SK-N-SH (cell line): Measurements from ENCODE around the gene CD3G. TPM values are rescaled to one million over a fixed set of nuclear protein-coding genes. Genes with fewer than 3 reads are reported as not detected.

Experiments
- CTCF ChIA-PET: fragments of 300-600, 350-600 bp; formaldehyde crosslinking; extraction: SDS; loops from one replicate; lab custom pipeline; 2021; lab: Yijun Ruan, JAX
- POLR2A ChIA-PET: fragments of 350-600 bp; sonication (Branson Sonifier 250); formaldehyde crosslinking; extraction: SDS; loops from one replicate; lab custom pipeline; 2020; ENCODE audit warnings: antibody characterized with exemption, inconsistent platforms; lab: Yijun Ruan, JAX
- DNase-seq: peaks from one replicate; pipeline ENCODE4 v3.0.0; 2012
- H2AFZ ChIP-seq: fragments of 200-600 bp; sonication (generic); 2 replicates; pipeline ENCODE4 v1.8.1; 2016; ENCODE audit warnings: antibody characterized with exemption, mild to moderate bottlenecking, low read depth
- H3F3A ChIP-seq: fragments of 200-600 bp; sonication (generic); replicated peaks from 2 replicates; pipeline ENCODE3; 2016; ENCODE audit warnings: antibody characterized with exemption, mild to moderate bottlenecking; ENCODE audit not compliant: insufficient read depth
- H3K27ac ChIP-seq, 2 experiments: fragments of 200-500 bp in 1 of 2; fragments of 200-600 bp in 1 of 2; sonication (Bioruptor generic) in 1 of 2; sonication (generic), shearing (Covaris generic) in 1 of 2; 2 replicates each; pipeline versions ENCODE4 v1.5.1 to v1.6.1; 2014 to 2016; ENCODE audit warnings: low read depth in 2 of 2, inconsistent platforms in 1 of 2, low read length in 1 of 2, mild to moderate bottlenecking in 1 of 2, mixed read lengths in 1 of 2
- H3K27me3 ChIP-seq: fragments of 200-600 bp; sonication (generic), shearing (Covaris generic); 2 replicates; pipeline ENCODE4 v1.6.1; 2016; ENCODE audit warnings: mixed run types; ENCODE audit not compliant: insufficient read depth
- H3K36me3 ChIP-seq, 2 experiments: fragments of 200-500 bp in 1 of 2; fragments of 200-600 bp in 1 of 2; sonication (Bioruptor generic) in 1 of 2; sonication (generic) in 1 of 2; replicated peaks in 1 of 2; 2 replicates each; pipeline versions ENCODE3 to v1.5.1; 2014 to 2016; ENCODE audit warnings: low read length in 1 of 2, mild to moderate bottlenecking in 1 of 2; ENCODE audit not compliant: insufficient read depth in 2 of 2, control insufficient read depth in 1 of 2
- H3K4me1 ChIP-seq, 2 experiments: fragments of 200-500 bp in 1 of 2; fragments of 200-600 bp in 1 of 2; sonication (Bioruptor generic) in 1 of 2; sonication (generic), shearing (Covaris generic) in 1 of 2; 2 replicates each; pipeline versions ENCODE4 v1.5.1 to v1.6.1; 2014 to 2016; ENCODE audit warnings: low read depth in 1 of 2, low read length in 1 of 2, mixed run types in 1 of 2; ENCODE audit not compliant: insufficient read depth in 2 of 2, control insufficient read depth in 1 of 2
- H3K4me2 ChIP-seq: fragments of 200-600 bp; sonication (generic), shearing (Covaris generic); 2 replicates; pipeline ENCODE4 v1.6.1; 2017; ENCODE audit warnings: mixed run types
- H3K4me3 ChIP-seq, 2 experiments: fragments of 200-500 bp in 1 of 2; fragments of 200-600 bp in 1 of 2; sonication (Bioruptor generic) in 1 of 2; sonication (generic), shearing (Covaris generic) in 1 of 2; 2 replicates each; pipeline versions ENCODE4 v1.5.1 to v1.8.1; 2014 to 2016; ENCODE audit warnings: low read depth in 2 of 2, inconsistent platforms in 1 of 2, low read length in 1 of 2, mild to moderate bottlenecking in 1 of 2, mixed read lengths in 1 of 2, moderate library complexity in 1 of 2
- H3K79me2 ChIP-seq: fragments of 200-600 bp; sonication (generic); 2 replicates; pipeline ENCODE4 v1.8.1; 2017; ENCODE audit warnings: mild to moderate bottlenecking; ENCODE audit not compliant: insufficient read depth
- H3K9ac ChIP-seq: fragments of 200-600 bp; sonication (generic); 2 replicates; pipeline ENCODE4 v1.6.1; 2017; ENCODE audit warnings: mixed run types
- H3K9me2 ChIP-seq: fragments of 200-600 bp; sonication (generic); 2 replicates; pipeline ENCODE4 v1.6.1; 2017; ENCODE audit warnings: mixed run types
- H3K9me3 ChIP-seq: fragments of 200-600 bp; sonication (generic); 2 replicates; pipeline ENCODE4 v1.6.1; 2017; ENCODE audit warnings: mixed run types, mild to moderate bottlenecking, moderate library complexity
- H4K20me1 ChIP-seq: fragments of 200-600 bp; sonication (generic); 2 replicates; pipeline ENCODE4 v1.6.1; 2017; ENCODE audit warnings: mild to moderate bottlenecking, mixed run types; ENCODE audit not compliant: insufficient read depth
- CHD2 ChIP-seq: fragments of 150-350 bp; IDR thresholded peaks from 2 replicates; pipeline ENCODE4 v1.6.1; 2018; ENCODE audit warnings: low read length; ENCODE audit not compliant: partially characterized antibody
- CTCF ChIP-seq: fragments of 200-600 bp; sonication (generic); IDR thresholded peaks from 2 replicates; pipeline ENCODE4 v1.6.1; 2017; ENCODE audit warnings: antibody characterized with exemption, mild to moderate bottlenecking, moderate library complexity
- ELF1 ChIP-seq: IDR thresholded peaks from 2 replicates; pipeline ENCODE4 v1.4.0; 2012
- FOSL2 ChIP-seq: IDR thresholded peaks from 2 replicates; pipeline ENCODE4 v1.4.0; 2012; ENCODE audit warnings: low read depth, mild to moderate bottlenecking, moderate library complexity, borderline replicate concordance
- FOXJ3 ChIP-seq: sonication (generic); formaldehyde crosslinking; IDR thresholded peaks from 2 replicates; pipeline ENCODE4 v1.5.1; 2020; ENCODE audit warnings: mild to moderate bottlenecking, missing genetic modification reagents
- GATA2 ChIP-seq: sonication (generic); formaldehyde crosslinking; IDR thresholded peaks from 2 replicates; pipeline ENCODE4 v1.5.0; 2020; ENCODE audit warnings: mild to moderate bottlenecking, missing genetic modification reagents
- JUND ChIP-seq: IDR thresholded peaks from 2 replicates; pipeline ENCODE4 v1.4.0; 2012
- NFIC ChIP-seq: IDR thresholded peaks from 2 replicates; pipeline ENCODE4 v1.4.0; 2012; ENCODE audit warnings: borderline replicate concordance
- PBX3 ChIP-seq: IDR thresholded peaks from 2 replicates; pipeline ENCODE4; 2012
- POLR2AphosphoS5 ChIP-seq: IDR thresholded peaks from 2 replicates; pipeline ENCODE4 v1.6.1; 2012; ENCODE audit warnings: low read depth, low read length
- RCOR1 ChIP-seq: fragments of 150-350 bp; IDR thresholded peaks from 2 replicates; pipeline ENCODE4 v1.6.1; 2017; ENCODE audit warnings: antibody characterized with exemption, low read length
- REST ChIP-seq: IDR thresholded peaks from 2 replicates; pipeline ENCODE4 v1.6.1; 2012; ENCODE audit warnings: mild to moderate bottlenecking, low read depth, low read length, moderate library complexity
- RFX5 ChIP-seq: IDR thresholded peaks from 2 replicates; pipeline ENCODE4 v1.6.1; 2012; ENCODE audit warnings: mild to moderate bottlenecking, improper control_type of control experiment, low read length
- RXRA ChIP-seq: IDR thresholded peaks from 2 replicates; pipeline ENCODE4 v1.4.0; 2012; ENCODE audit warnings: low read depth, mild to moderate bottlenecking, borderline replicate concordance
- SIN3A ChIP-seq: IDR thresholded peaks from 2 replicates; pipeline ENCODE4 v1.6.1; 2012; ENCODE audit warnings: low read depth, mild to moderate bottlenecking, low read length, moderate library complexity, borderline replicate concordance
- SMC3 ChIP-seq: IDR thresholded peaks from 2 replicates; pipeline ENCODE4 v1.6.1; 2012; ENCODE audit warnings: low read depth, low read length, improper control_type of control experiment
- TCF12 ChIP-seq: IDR thresholded peaks from 2 replicates; pipeline ENCODE4 v1.4.0; 2012
- TEAD4 ChIP-seq: IDR thresholded peaks from 2 replicates; pipeline ENCODE4 v1.4.0; 2012; ENCODE audit warnings: mild to moderate bottlenecking, borderline replicate concordance; ENCODE audit not compliant: insufficient read depth
- USF1 ChIP-seq: IDR thresholded peaks from 2 replicates; pipeline ENCODE4 v1.4.0; 2012; ENCODE audit warnings: low read depth, borderline replicate concordance
- YY1 ChIP-seq: IDR thresholded peaks from 2 replicates; pipeline ENCODE4 v1.4.0; 2012; ENCODE audit warnings: low read depth, mild to moderate bottlenecking
- ZBTB33 ChIP-seq: IDR thresholded peaks from 2 replicates; pipeline ENCODE4 v1.4.0; 2012; ENCODE audit warnings: low read depth, borderline replicate concordance
- WGBS: methylation state at CpG from one replicate; pipeline ENCODE4 v1.1.6; 2017; ENCODE audit warnings: low lambda C conversion rate; 5-methylcytosine and 5-hydroxymethylcytosine counted together
- polyA plus RNA-seq, 3 experiments: library from polyadenylated mRNA; depleted of rRNA; stranded (reverse); fragments of >200 nt; gene quantifications; 2 replicates each; pipeline ENCODE4 v1.2.3, GENCODE V29; 2012

Gene CD3G
- polyA plus RNA-seq, 1 of the 3 experiments (the other 2 are of a cell fraction) = not detected

GRCh38 chr11:118340449-118340848 lies 3.7 kb upstream of the CD3G start:
- H3K4me2 ChIP-seq = no peak overlapping the region
- no peak overlapping the region for H3K4me3 ChIP-seq
- TF ChIP-seq RXRA (no peak), POLR2AphosphoS5 (no peak), TEAD4 (no peak), SIN3A (no peak), FOXJ3 (CRISPR knock-in tag) (no peak), NFIC (no peak), SMC3 (no peak), RCOR1 (no peak), CTCF (no peak), CHD2 (no peak), JUND (no peak), YY1 (no peak), PBX3 (no peak), USF1 (no peak), FOSL2 (no peak)
- no peak overlapping the region for H3K27ac ChIP-seq
- no peak for DNase-seq
- no peaks in the 10 kb centered on the region for H3K9me2 ChIP-seq
- no peak overlapping the region for H2AFZ ChIP-seq
- ChIA-PET POLR2A (no interaction called here), CTCF (interaction anchor here (1.0 to 1.9 kb wide), 2 partner anchors 12 to 142 kb away, joined by 3 to 9 read pairs; no protein-coding TSS in a partner anchor)
- H3K4me1 ChIP-seq = no peaks in the 10 kb centered on the region
- H3K27me3 ChIP-seq = no peaks in the 10 kb centered on the region; the same call in 1 of the 2 replicates
- no peak overlapping the region for H3K9ac ChIP-seq
- H4K20me1 ChIP-seq = no peaks in the 10 kb centered on the region
- H3K79me2 ChIP-seq = no peaks in the 10 kb centered on the region
- H3F3A ChIP-seq = no peaks in the 10 kb centered on the region
- no peaks in the 10 kb centered on the region for H3K9me3 ChIP-seq
- H3K36me3 ChIP-seq = no peaks in the 10 kb centered on the region
- WGBS = 33% methylated on average over 3 of the region's 3 CpGs

GRCh38 chr11:118341261-118341660 lies 2.9 kb upstream of the CD3G start:
- H3K27me3 ChIP-seq = no peaks in the 10 kb centered on the region; the same call in 1 of the 2 replicates
- H3K9me2 ChIP-seq = no peaks in the 10 kb centered on the region
- TF ChIP-seq NFIC (no peak), TCF12 (no peak), SMC3 (no peak), REST (no peak), ELF1 (no peak), ZBTB33 (no peak), RFX5 (no peak), FOSL2 (no peak), GATA2 (CRISPR knock-in tag) (no peak)
- DNase-seq = no peak
- H3F3A ChIP-seq = no peaks in the 10 kb centered on the region
- ChIA-PET POLR2A (no interaction called here), CTCF (interaction anchor here (1.0 to 1.9 kb wide), 2 partner anchors 12 to 143 kb away, joined by 3 to 9 read pairs; no protein-coding TSS in a partner anchor)
- H3K27ac ChIP-seq = no peak overlapping the region
- H2AFZ ChIP-seq = no peak overlapping the region
- no peaks in the 10 kb centered on the region for H4K20me1 ChIP-seq
- H3K4me2 ChIP-seq = no peak overlapping the region
- 83% methylated on average over 3 of the region's 3 CpGs for WGBS
- H3K4me1 ChIP-seq = no peaks in the 10 kb centered on the region
- no peaks in the 10 kb centered on the region for H3K79me2 ChIP-seq
- H3K9ac ChIP-seq = no peak overlapping the region
- H3K4me3 ChIP-seq = no peak overlapping the region
- no peaks in the 10 kb centered on the region for H3K9me3 ChIP-seq
- H3K36me3 ChIP-seq = no peaks in the 10 kb centered on the region
